H9 (cell line): ENCODE results near the gene TM9SF4. TPM values are rescaled to one million over a fixed set of nuclear protein-coding genes. Genes with fewer than 3 reads are reported as not detected.

Experiments
- DNase-seq: peaks from one replicate; pipeline ENCODE4 v3.0.0-alpha.2; 2017
- H2AFZ ChIP-seq: one replicate; pipeline ENCODE4 v1.6.1; 2013; ENCODE audit warnings: mild to moderate bottlenecking, low read length, control low read depth, moderate library complexity
- H2AK5ac ChIP-seq: 2 replicates; pipeline ENCODE4 v1.6.1; 2013; ENCODE audit warnings: low read length, control low read depth, mixed read lengths; ENCODE audit not compliant: insufficient read length
- H2BK120ac ChIP-seq: one replicate; pipeline ENCODE4 v1.6.1; 2013; ENCODE audit warnings: low read depth, mild to moderate bottlenecking, low read length, control low read depth, inconsistent platforms; ENCODE audit not compliant: poor library complexity, severe bottlenecking
- H2BK12ac ChIP-seq: 2 replicates; pipeline ENCODE4 v1.6.1; 2013; ENCODE audit warnings: low read length, control low read depth, mixed read lengths, low read depth; ENCODE audit not compliant: insufficient read length
- H2BK15ac ChIP-seq: 2 replicates; pipeline ENCODE4 v1.6.1; 2013; ENCODE audit warnings: low read depth, low read length, control low read depth
- H2BK20ac ChIP-seq: one replicate; pipeline ENCODE4 v1.6.1; 2013; ENCODE audit warnings: low read depth, mild to moderate bottlenecking, low read length, control low read depth, inconsistent platforms; ENCODE audit not compliant: poor library complexity, severe bottlenecking
- H2BK5ac ChIP-seq: 2 replicates; pipeline ENCODE4 v1.6.1; 2013; ENCODE audit warnings: low read length, control low read depth, mixed read lengths; ENCODE audit not compliant: insufficient read length
- H3K14ac ChIP-seq: 2 replicates; pipeline ENCODE4 v1.6.1; 2013; ENCODE audit warnings: low read length, control low read depth; ENCODE audit not compliant: insufficient read depth
- H3K18ac ChIP-seq: 2 replicates; pipeline ENCODE4 v1.6.1; 2013; ENCODE audit warnings: low read depth, mild to moderate bottlenecking, mixed read lengths, low read length, control low read depth; ENCODE audit not compliant: insufficient read length
- H3K23ac ChIP-seq: 2 replicates; pipeline ENCODE4 v1.6.1; 2013; ENCODE audit warnings: low read length, control low read depth, mixed read lengths, low read depth; ENCODE audit not compliant: insufficient read length
- H3K23me2 ChIP-seq: 2 replicates; pipeline ENCODE4 v1.6.1; 2013; ENCODE audit warnings: low read depth, mild to moderate bottlenecking, mixed read lengths, low read length, control low read depth; ENCODE audit not compliant: insufficient read length, poor library complexity, severe bottlenecking
- H3K27ac ChIP-seq: 2 replicates; pipeline ENCODE4 v1.5.1; 2013; ENCODE audit warnings: low read length, control low read depth, mixed read lengths, low read depth; ENCODE audit not compliant: insufficient read length
- H3K27me3 ChIP-seq: 2 replicates; pipeline ENCODE4 v1.6.1; 2013; ENCODE audit warnings: low read length, control low read depth, inconsistent platforms; ENCODE audit not compliant: insufficient read depth
- H3K4ac ChIP-seq: 2 replicates; pipeline ENCODE4 v1.6.1; 2013; ENCODE audit warnings: low read depth, mild to moderate bottlenecking, control low read depth, inconsistent platforms, low read length, moderate library complexity
- H3K4me1 ChIP-seq: 2 replicates; pipeline ENCODE4 v1.6.1; 2013; ENCODE audit warnings: low read length, control low read depth, inconsistent platforms; ENCODE audit not compliant: insufficient read depth
- H3K4me2 ChIP-seq: 2 replicates; pipeline ENCODE4 v1.6.1; 2013; ENCODE audit warnings: low read length, control low read depth, mixed read lengths; ENCODE audit not compliant: insufficient read length, insufficient read depth
- H3K56ac ChIP-seq: 2 replicates; pipeline ENCODE4 v1.6.1; 2013; ENCODE audit warnings: low read depth, mild to moderate bottlenecking, mixed read lengths, low read length, control low read depth; ENCODE audit not compliant: insufficient read length
- H3K79me1 ChIP-seq: 2 replicates; pipeline ENCODE4 v1.6.1; 2013; ENCODE audit warnings: low read depth, mild to moderate bottlenecking, moderate library complexity, low read length, control low read depth, inconsistent platforms; ENCODE audit not compliant: insufficient read depth, poor library complexity, severe bottlenecking
- H3K79me2 ChIP-seq: 2 replicates; pipeline ENCODE4 v1.6.1; 2013; ENCODE audit warnings: low read length, control low read depth, inconsistent platforms; ENCODE audit not compliant: insufficient read depth
- H3K9ac ChIP-seq: 2 replicates; pipeline ENCODE4 v1.6.1; 2013; ENCODE audit warnings: low read length, control low read depth, mixed read lengths; ENCODE audit not compliant: insufficient read length; ENCODE audit errors: extremely low read depth
- H3K9me3 ChIP-seq: one replicate; pipeline ENCODE4 v1.6.1; 2013; ENCODE audit warnings: low read depth, low read length, inconsistent platforms; ENCODE audit not compliant: control insufficient read depth
- H3T11ph ChIP-seq: one replicate; pipeline ENCODE4 v1.6.1; 2013; ENCODE audit warnings: mild to moderate bottlenecking, low read length, control low read depth, inconsistent platforms
- H4K20me1 ChIP-seq: one replicate; pipeline ENCODE4 v1.6.1; 2013; ENCODE audit not compliant: control insufficient read depth, insufficient read length, insufficient read depth
- H4K5ac ChIP-seq: 2 replicates; pipeline ENCODE4 v1.6.1; 2013; ENCODE audit warnings: low read depth, mild to moderate bottlenecking, mixed read lengths, low read length, control low read depth; ENCODE audit not compliant: insufficient read length
- H4K8ac ChIP-seq: replicated peaks from 2 replicates; pipeline ENCODE4 v1.6.1; 2013; ENCODE audit warnings: low read length, control low read depth, mixed read lengths, low read depth; ENCODE audit not compliant: insufficient read length
- H4K91ac ChIP-seq: 2 replicates; pipeline ENCODE4 v1.6.1; 2013; ENCODE audit warnings: low read depth, mild to moderate bottlenecking, moderate library complexity, mixed read lengths, low read length, control low read depth; ENCODE audit not compliant: insufficient read length
- H3K27ac Mint-ChIP-seq, 3 experiments: 2 replicates in 2 of 3; 3 replicates in 1 of 3; pipeline ENCODE4 v1.8.0; 2020 to 2021; ENCODE audit warnings: mixed read lengths in 3 of 3, mild to moderate bottlenecking in 1 of 3, moderate library complexity in 1 of 3
- H3K27me3 Mint-ChIP-seq: 2 replicates; pipeline ENCODE4 v1.8.0; 2021; ENCODE audit warnings: low read depth, mild to moderate bottlenecking, moderate library complexity, mixed read lengths
- H3K36me3 Mint-ChIP-seq, 3 experiments: 2 replicates in 2 of 3; 3 replicates in 1 of 3; pipeline ENCODE4 v1.8.0; 2020 to 2021; ENCODE audit warnings: low read depth in 3 of 3, mixed read lengths in 3 of 3; ENCODE audit not compliant: insufficient read depth in 1 of 3
- H3K4me1 Mint-ChIP-seq, 2 experiments: 2 replicates each; pipeline ENCODE4 v1.8.0; 2020; ENCODE audit warnings: mixed read lengths in 2 of 2
- H3K4me3 Mint-ChIP-seq, 2 experiments: 2 replicates in 1 of 2; 3 replicates in 1 of 2; pipeline ENCODE4 v1.8.0; 2020 to 2021; ENCODE audit warnings: mild to moderate bottlenecking in 2 of 2, mixed read lengths in 2 of 2, moderate library complexity in 1 of 2
- H3K9me3 Mint-ChIP-seq, 2 experiments: 2 replicates in 1 of 2; 3 replicates in 1 of 2; pipeline ENCODE4 v1.8.0; 2020; ENCODE audit warnings: mild to moderate bottlenecking in 2 of 2, mixed read lengths in 2 of 2, moderate library complexity in 1 of 2
- CTCF ChIP-seq: fragments of 200-600 bp; sonication (generic); conservative IDR thresholded peaks from 3 replicates; pipeline ENCODE4 v1.8.0; 2021; ENCODE audit warnings: antibody characterized with exemption, mild to moderate bottlenecking
- WGBS: extraction: QIAGEN DNeasy Blood & Tissue Kit; methylation state at CpG from one replicate; pipeline ENCODE4 v1.1.7; 2013; ENCODE audit warnings: missing lambda C conversion rate, low lambda C conversion rate, mixed read lengths; ENCODE audit not compliant: insufficient read length; ENCODE audit errors: extremely low coverage; 5-methylcytosine and 5-hydroxymethylcytosine counted together
- total RNA-seq: library from RNA; stranded (reverse); gene quantifications from 2 replicates; pipeline ENCODE4 v1.2.1, GENCODE V29; 2021

TM9SF4 gene
- total RNA-seq, 1 experiment from 2014 or later = 62.3 TPM

GRCh38 chr20:32139947-32140346 is 30.4 kb downstream of the TM9SF4 start:
- H4K5ac ChIP-seq = no peak overlapping the region
- no peak overlapping the region for H2AK5ac ChIP-seq
- Mint-ChIP-seq H3K27me3 (no peaks in the 10 kb centered on the region), H3K4me1 (no peaks in the 10 kb centered on the region), H3K27ac (no peak overlapping the region), H3K9me3 (no peaks in the 10 kb centered on the region), H3K4me3 (no peak overlapping the region), H3K36me3 (peaks cover 40 to 81% (median 65%) of the 10 kb centered on the region in 3 experiments; a peak in 6 of 7 replicates)
- H2AFZ ChIP-seq = no peak overlapping the region
- no peak overlapping the region for H3K23ac ChIP-seq
- no peak overlapping the region for H2BK12ac ChIP-seq
- no peak overlapping the region for H3K4ac ChIP-seq
- no peaks in the 10 kb centered on the region for H3K4me1 ChIP-seq
- no peak for TF ChIP-seq CTCF
- H3K4me2 ChIP-seq = no peak overlapping the region
- no peaks in the 10 kb centered on the region for H3K23me2 ChIP-seq
- H4K8ac ChIP-seq = no peak overlapping the region
- no peaks in the 10 kb centered on the region for H3K79me1 ChIP-seq
- H3K14ac ChIP-seq = no peak overlapping the region
- no peaks in the 10 kb centered on the region for H3K9me3 ChIP-seq
- H4K91ac ChIP-seq = no peak overlapping the region
- H3K27ac ChIP-seq = no peak overlapping the region
- no peak overlapping the region for H3T11ph ChIP-seq
- no peaks in the 10 kb centered on the region for H3K27me3 ChIP-seq
- H3K18ac ChIP-seq = no peak overlapping the region
- H3K79me2 ChIP-seq = no peaks in the 10 kb centered on the region
- no CpG with 5 or more reads among the region's 3 CpGs for WGBS
- H2BK15ac ChIP-seq = no peak overlapping the region
- no peak overlapping the region for H3K9ac ChIP-seq
- H2BK120ac ChIP-seq = no peak overlapping the region
- H2BK20ac ChIP-seq = no peak overlapping the region
- H2BK5ac ChIP-seq = no peak overlapping the region
- no peak for DNase-seq
- H4K20me1 ChIP-seq = no peaks in the 10 kb centered on the region
- no peak overlapping the region for H3K56ac ChIP-seq
